ENCODE measurements around the gene PHACTR4. TPM values are rescaled to one million over a fixed set of nuclear protein-coding genes. Genes with fewer than 3 reads are reported as not detected.
A peak's percentile ranks its signal among the peaks of the same experiment; 100 is the strongest.

Gene PHACTR4
- total RNA-seq, 2 experiments from 2014 or later = 29.0 to 34.9 TPM

- POLR2A ChIA-PET = no interaction called here
- H3K36me3 Mint-ChIP-seq (ENCODE audit: low read depth) = peaks cover 24% of the 10 kb centered on the region
Measured at GRCh38 chr1:28480308-28480707, 110.8 kb downstream of the PHACTR4 start.

GRCh38 chr1:28482138-28482537, 112.6 kb downstream of the PHACTR4 start:
- ChIA-PET POLR2A (no interaction called here), CTCF (interaction anchor here (0.6 to 1.4 kb wide), 3 partner anchors 9 to 137 kb away, joined by 3 to 5 read pairs (median 3); no protein-coding TSS in a partner anchor)
- H3K4me3 Mint-ChIP-seq = no peak overlapping the region
- H3K9me3 Mint-ChIP-seq = no peaks in the 10 kb centered on the region
- peaks cover 20% of the 10 kb centered on the region for H3K36me3 Mint-ChIP-seq (ENCODE audit: low read depth)
- H3K4me1 Mint-ChIP-seq = no peaks in the 10 kb centered on the region
- no peaks in the 10 kb centered on the region for H3K27me3 Mint-ChIP-seq
- H3K27ac Mint-ChIP-seq = no peak overlapping the region
- DNase-seq = no peak

More at GRCh38 chr1:28480308-28480707, 110.8 kb downstream of the PHACTR4 start:
- Mint-ChIP-seq H3K27me3 (no peaks in the 10 kb centered on the region), H3K4me3 (no peak overlapping the region), H3K9me3 (no peaks in the 10 kb centered on the region), H3K4me1 (no peaks in the 10 kb centered on the region), H3K27ac (no peak overlapping the region)
- CTCF ChIA-PET = interaction anchor here (0.6 kb wide), 1 partner anchor 754 kb away, joined by 3 read pairs; no protein-coding TSS in a partner anchor
- DNase-seq = no peak

- CTCF ChIA-PET = interaction anchor here (1.4 kb wide), 1 partner anchor 10 kb away, joined by 3 read pairs; no protein-coding TSS in a partner anchor
- H3K4me1 Mint-ChIP-seq = no peaks in the 10 kb centered on the region
- POLR2A ChIA-PET = no interaction called here
Measured at GRCh38 chr1:28482702-28483101, 113.2 kb downstream of the PHACTR4 start.

GRCh38 chr1:28494737-28495136, 125.2 kb downstream of the PHACTR4 start:
- Mint-ChIP-seq H3K9me3 (no peaks in the 10 kb centered on the region), H3K36me3 (ENCODE audit: low read depth) (peaks cover 23% of the 10 kb centered on the region), H3K4me1 (peaks cover 10% of the 10 kb centered on the region), H3K4me3 (no peak overlapping the region), H3K27me3 (no peaks in the 10 kb centered on the region), H3K27ac (peak overlapping the region; percentile 75)
- ChIA-PET POLR2A (no interaction called here), CTCF (interaction anchor here (0.6 to 0.8 kb wide), 2 partner anchors 9 to 91 kb away, joined by 3 to 4 read pairs; no protein-coding TSS in a partner anchor)
- DNase-seq = no peak

More at GRCh38 chr1:28482702-28483101, 113.2 kb downstream of the PHACTR4 start:
- no peak for DNase-seq
- H3K27me3 Mint-ChIP-seq = no peaks in the 10 kb centered on the region
- H3K4me3 Mint-ChIP-seq = no peak overlapping the region
- H3K9me3 Mint-ChIP-seq = no peaks in the 10 kb centered on the region
- peaks cover 17% of the 10 kb centered on the region for H3K36me3 Mint-ChIP-seq (ENCODE audit: low read depth)
- no peak overlapping the region for H3K27ac Mint-ChIP-seq

- Mint-ChIP-seq H3K4me3 (no peak overlapping the region), H3K27ac (no peak overlapping the region), H3K9me3 (no peaks in the 10 kb centered on the region), H3K4me1 (peaks cover 7% of the 10 kb centered on the region), H3K27me3 (no peaks in the 10 kb centered on the region), H3K36me3 (ENCODE audit: low read depth) (peaks cover 14% of the 10 kb centered on the region)
- DNase-seq = no peak
- ChIA-PET CTCF (no interaction called here), POLR2A (no interaction called here)
Measured at GRCh38 chr1:28499553-28499952, 130.0 kb downstream of the PHACTR4 start.

GRCh38 chr1:28501925-28502324, 132.4 kb downstream of the PHACTR4 start:
- Mint-ChIP-seq H3K4me3 (no peak overlapping the region), H3K9me3 (no peaks in the 10 kb centered on the region), H3K4me1 (peaks cover 8% of the 10 kb centered on the region), H3K27me3 (no peaks in the 10 kb centered on the region), H3K27ac (no peak overlapping the region), H3K36me3 (ENCODE audit: low read depth) (peaks cover 13% of the 10 kb centered on the region)
- POLR2A ChIA-PET = no interaction called here
- CTCF ChIA-PET = interaction anchor here (0.6 to 1.2 kb wide), 2 partner anchors 15 to 31 kb away, joined by 3 read pairs; no protein-coding TSS in a partner anchor
- DNase-seq = no peak

GRCh38 chr1:28503117-28503516, 133.6 kb downstream of the PHACTR4 start:
- Mint-ChIP-seq H3K4me1 (peaks cover 10% of the 10 kb centered on the region), H3K9me3 (no peaks in the 10 kb centered on the region), H3K27me3 (no peaks in the 10 kb centered on the region), H3K4me3 (no peak overlapping the region), H3K27ac (no peak overlapping the region), H3K36me3 (ENCODE audit: low read depth) (peaks cover 25% of the 10 kb centered on the region)
- DNase-seq = no peak
- POLR2A ChIA-PET = no interaction called here
- CTCF ChIA-PET = interaction anchor here (0.6 to 1.5 kb wide), 2 partner anchors 8 to 606 kb away, joined by 3 read pairs; no protein-coding TSS in a partner anchor

GRCh38 chr1:28505406-28506187, 136.1 kb downstream of the PHACTR4 start, which contains the start of gene RCC1:
RCC1 (plus strand) TSS chr1:28506043; CDS start chr1:28529867, 23,824 bp downstream.
- ChIA-PET CTCF (interaction anchor here (0.6 kb wide), 1 partner anchor 142 kb away, joined by 4 read pairs; no protein-coding TSS in a partner anchor), POLR2A (interaction anchor here (0.6 to 1.4 kb wide), 4 partner anchors 76 to 259 kb away, joined by 3 to 6 read pairs (median 3); no protein-coding TSS in a partner anchor)
- H3K36me3 Mint-ChIP-seq (ENCODE audit: low read depth) = peaks cover 47% of the 10 kb centered on the region
- H3K27me3 Mint-ChIP-seq = no peaks in the 10 kb centered on the region
- H3K9me3 Mint-ChIP-seq = no peaks in the 10 kb centered on the region
- DNase-seq = peak; percentile 98
- H3K4me1 Mint-ChIP-seq = peaks cover 35% of the 10 kb centered on the region
- H3K4me3 Mint-ChIP-seq = peak within 1 kb of the TSS; percentile 96
- H3K27ac Mint-ChIP-seq = peak within 1 kb of the TSS; percentile 98

- CTCF ChIA-PET = interaction anchor here (0.5 to 1.2 kb wide), 4 partner anchors 73 to 258 kb away, joined by 3 to 5 read pairs (median 3); no protein-coding TSS in a partner anchor
- Mint-ChIP-seq H3K4me3 (peak overlapping the region; percentile 96), H3K36me3 (ENCODE audit: low read depth) (peaks cover 57% of the 10 kb centered on the region), H3K9me3 (no peaks in the 10 kb centered on the region), H3K27ac (peak overlapping the region; percentile 98), H3K27me3 (no peaks in the 10 kb centered on the region), H3K4me1 (peaks cover 42% of the 10 kb centered on the region)
- POLR2A ChIA-PET = no interaction called here
- no peak for DNase-seq
Measured at GRCh38 chr1:28506907-28507246, 137.3 kb downstream of the PHACTR4 start.

GRCh38 chr1:28507247-28507645, 137.7 kb downstream of the PHACTR4 start:
- peaks cover 45% of the 10 kb centered on the region for H3K4me1 Mint-ChIP-seq
- CTCF ChIA-PET = interaction anchor here (0.5 to 1.2 kb wide), 5 partner anchors 21 to 259 kb away, joined by 3 to 5 read pairs (median 3); no protein-coding TSS in a partner anchor
- H3K4me3 Mint-ChIP-seq = peak overlapping the region; percentile 96
- POLR2A ChIA-PET = no interaction called here
- H3K9me3 Mint-ChIP-seq = no peaks in the 10 kb centered on the region
- peaks cover 61% of the 10 kb centered on the region for H3K36me3 Mint-ChIP-seq (ENCODE audit: low read depth)
- H3K27ac Mint-ChIP-seq = peak overlapping the region; percentile 98
- no peak for DNase-seq
- H3K27me3 Mint-ChIP-seq = no peaks in the 10 kb centered on the region

- no peaks in the 10 kb centered on the region for H3K9me3 Mint-ChIP-seq
- H3K27me3 Mint-ChIP-seq = no peaks in the 10 kb centered on the region
- POLR2A ChIA-PET = no interaction called here
- DNase-seq = no peak
- CTCF ChIA-PET = interaction anchor here (0.5 to 1.2 kb wide), 5 partner anchors 20 to 259 kb away, joined by 3 to 5 read pairs (median 3); no protein-coding TSS in a partner anchor
- peaks cover 50% of the 10 kb centered on the region for H3K4me1 Mint-ChIP-seq
- H3K36me3 Mint-ChIP-seq (ENCODE audit: low read depth) = peaks cover 67% of the 10 kb centered on the region
- peak overlapping the region; percentile 98 for H3K27ac Mint-ChIP-seq
- peak overlapping the region; percentile 96 for H3K4me3 Mint-ChIP-seq
Measured at GRCh38 chr1:28507646-28508434, 138.3 kb downstream of the PHACTR4 start.

- no peaks in the 10 kb centered on the region for H3K27me3 Mint-ChIP-seq
- CTCF ChIA-PET = no interaction called here
- POLR2A ChIA-PET = interaction anchor here (1.8 kb wide), 1 partner anchor 259 kb away, joined by 5 read pairs; no protein-coding TSS in a partner anchor
- H3K4me1 Mint-ChIP-seq = peaks cover 50% of the 10 kb centered on the region
- peak overlapping the region; percentile 96 for H3K4me3 Mint-ChIP-seq
- no peak for DNase-seq
- peaks cover 69% of the 10 kb centered on the region for H3K36me3 Mint-ChIP-seq (ENCODE audit: low read depth)
- H3K27ac Mint-ChIP-seq = peak overlapping the region; percentile 98
- no peaks in the 10 kb centered on the region for H3K9me3 Mint-ChIP-seq
Measured at GRCh38 chr1:28508435-28508754, 138.9 kb downstream of the PHACTR4 start.
